ENCODE data around the gene FAXC. TPM values are rescaled to one million over a fixed set of nuclear protein-coding genes. Genes with fewer than 3 reads are reported as not detected.
A peak's percentile ranks its signal among the peaks of the same experiment; 100 is the strongest.

FAXC gene
- total RNA-seq, 1 donor from 2014 or later, result 23.0 TPM

DNA sequence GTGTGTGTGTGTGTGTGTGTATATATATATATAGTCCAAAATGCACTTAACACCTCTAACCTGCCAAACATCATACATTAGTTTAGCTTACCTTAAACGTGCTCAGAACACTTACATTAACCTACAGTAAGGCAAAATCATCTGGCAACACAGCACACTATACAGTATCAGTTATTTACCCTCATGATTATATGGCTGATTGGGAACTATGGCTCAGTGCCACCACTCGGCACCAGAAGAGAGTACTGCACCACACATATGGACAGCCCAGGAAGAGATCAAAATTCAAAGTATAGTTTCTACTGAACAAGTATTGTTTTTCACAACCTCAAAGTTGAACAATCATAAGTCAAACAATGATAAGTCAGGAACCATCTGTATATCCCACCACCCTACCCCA lies 59.8 kb downstream of the FAXC start:
- Histone ChIP-seq H3K79me2 (ENCODE audit: low read depth) (no peaks in the 10 kb centered on the region), H3K9me3 (ENCODE audit: low read depth) (no peaks in the 10 kb centered on the region), H3K9ac (no peak overlapping the region), H3K4me1 (peaks cover 7% of the 10 kb centered on the region), H3F3A (ENCODE audit: low read depth) (no peaks in the 10 kb centered on the region), H3K4me3 (no peak overlapping the region), H3K4me2 (no peak overlapping the region), H3K27me3 (no peaks in the 10 kb centered on the region), H4K20me1 (ENCODE audit: low read depth) (no peaks in the 10 kb centered on the region), H3K27ac (no peak overlapping the region), H3K36me3 (no peaks in the 10 kb centered on the region), H2AFZ (replicated peaks) (no peak overlapping the region)
- no peak overlapping the region for H3K4me3 Mint-ChIP-seq
- H3K27me3 Mint-ChIP-seq (ENCODE audit: insufficient read depth, low read depth), result no peaks in the 10 kb centered on the region
- no peak for DNase-seq (ENCODE audit: low spot score)
- H3K9me3 Mint-ChIP-seq, result no peaks in the 10 kb centered on the region
- no peak overlapping the region for H3K27ac Mint-ChIP-seq
- H3K36me3 Mint-ChIP-seq, result peaks cover 6% of the 10 kb centered on the region
- no peak for TF ChIP-seq EZH2 (IDR thresholded peaks at IDR 0.05)
- TF ChIP-seq EZH2phosphoT487 (IDR thresholded peaks at IDR 0.05), result no peak
- TF ChIP-seq CTCF (IDR thresholded peaks at IDR 0.05), result no peak
- peaks cover 19% of the 10 kb centered on the region for H3K4me1 Mint-ChIP-seq

- Histone ChIP-seq H2AFZ (replicated peaks) (no peak overlapping the region), H3K9ac (no peak overlapping the region), H3K4me2 (no peak overlapping the region), H3K79me2 (ENCODE audit: low read depth) (no peaks in the 10 kb centered on the region), H3K9me3 (ENCODE audit: low read depth) (no peaks in the 10 kb centered on the region), H4K20me1 (ENCODE audit: low read depth) (no peaks in the 10 kb centered on the region), H3F3A (ENCODE audit: low read depth) (no peaks in the 10 kb centered on the region), H3K4me1 (peaks cover 7% of the 10 kb centered on the region), H3K27me3 (no peaks in the 10 kb centered on the region), H3K4me3 (no peak overlapping the region), H3K36me3 (no peaks in the 10 kb centered on the region), H3K27ac (no peak overlapping the region)
- Mint-ChIP-seq H3K27ac (no peak overlapping the region), H3K27me3 (ENCODE audit: insufficient read depth, low read depth) (no peaks in the 10 kb centered on the region), H3K4me3 (no peak overlapping the region), H3K36me3 (peaks cover 6% of the 10 kb centered on the region), H3K9me3 (no peaks in the 10 kb centered on the region), H3K4me1 (peaks cover 19% of the 10 kb centered on the region)
- no peak for DNase-seq (ENCODE audit: low spot score)
- TF ChIP-seq EZH2 (IDR thresholded peaks at IDR 0.05) (no peak), EZH2phosphoT487 (IDR thresholded peaks at IDR 0.05) (no peak), CTCF (IDR thresholded peaks at IDR 0.05) (no peak)
Observed at GRCh38 chr6:99288668-99289067, 60.8 kb downstream of the FAXC start.

GRCh38 chr6:99287523-99287922 lies 62.0 kb downstream of the FAXC start:
- no peak for TF ChIP-seq CTCF (IDR thresholded peaks at IDR 0.05)
- no peak for TF ChIP-seq EZH2phosphoT487 (IDR thresholded peaks at IDR 0.05)
- no peak for TF ChIP-seq EZH2 (IDR thresholded peaks at IDR 0.05)
- no peak overlapping the region for H3K27ac ChIP-seq
- peak overlapping the region; percentile 32 for H3K4me2 ChIP-seq
- peak; percentile 10 for DNase-seq (ENCODE audit: low spot score)
- H4K20me1 ChIP-seq (ENCODE audit: low read depth), result no peaks in the 10 kb centered on the region
- peaks cover 22% of the 10 kb centered on the region for H3K4me1 Mint-ChIP-seq
- H2AFZ ChIP-seq (replicated peaks), result no peak overlapping the region
- no peak overlapping the region for H3K4me3 ChIP-seq
- no peak overlapping the region for H3K9ac ChIP-seq
- H3K4me3 Mint-ChIP-seq, result no peak overlapping the region
- no peaks in the 10 kb centered on the region for H3K9me3 Mint-ChIP-seq
- H3K79me2 ChIP-seq (ENCODE audit: low read depth), result no peaks in the 10 kb centered on the region
- H3K36me3 Mint-ChIP-seq, result peaks cover 6% of the 10 kb centered on the region
- H3K27me3 Mint-ChIP-seq (ENCODE audit: insufficient read depth, low read depth), result no peaks in the 10 kb centered on the region
- H3K36me3 ChIP-seq, result no peaks in the 10 kb centered on the region
- no peaks in the 10 kb centered on the region for H3F3A ChIP-seq (ENCODE audit: low read depth)
- H3K27me3 ChIP-seq, result no peaks in the 10 kb centered on the region
- H3K4me1 ChIP-seq, result peaks cover 7% of the 10 kb centered on the region
- H3K9me3 ChIP-seq (ENCODE audit: low read depth), result no peaks in the 10 kb centered on the region
- no peak overlapping the region for H3K27ac Mint-ChIP-seq

Data from neural progenitor cell (in vitro differentiated cells).